HG03097 (cell line): Measurements from ENCODE around the gene PRKAG2.

Experiments used
- ATAC-seq: cut with Tn5 transposase; IDR thresholded peaks from one replicate; pipeline ENCODE4 v1.9.1; 2021; ENCODE audit not compliant: unreplicated experiment, low FRiP score

Gene PRKAG2

DNA sequence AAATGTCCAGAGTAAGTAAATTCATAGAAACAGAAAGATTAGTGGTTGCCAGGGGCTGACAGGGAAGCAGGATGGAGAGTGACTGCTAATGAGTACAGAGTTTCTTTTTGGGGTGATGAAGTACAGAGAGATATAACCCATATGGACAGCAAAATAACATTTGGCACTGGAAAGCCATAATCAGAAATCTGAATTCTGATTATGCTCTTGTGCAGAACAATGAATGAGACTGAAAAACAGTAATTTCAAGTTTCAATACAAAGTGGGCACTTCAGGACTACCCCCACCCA, 361.7 kb downstream of the PRKAG2 start:
- ATAC-seq, result no peak

DNA sequence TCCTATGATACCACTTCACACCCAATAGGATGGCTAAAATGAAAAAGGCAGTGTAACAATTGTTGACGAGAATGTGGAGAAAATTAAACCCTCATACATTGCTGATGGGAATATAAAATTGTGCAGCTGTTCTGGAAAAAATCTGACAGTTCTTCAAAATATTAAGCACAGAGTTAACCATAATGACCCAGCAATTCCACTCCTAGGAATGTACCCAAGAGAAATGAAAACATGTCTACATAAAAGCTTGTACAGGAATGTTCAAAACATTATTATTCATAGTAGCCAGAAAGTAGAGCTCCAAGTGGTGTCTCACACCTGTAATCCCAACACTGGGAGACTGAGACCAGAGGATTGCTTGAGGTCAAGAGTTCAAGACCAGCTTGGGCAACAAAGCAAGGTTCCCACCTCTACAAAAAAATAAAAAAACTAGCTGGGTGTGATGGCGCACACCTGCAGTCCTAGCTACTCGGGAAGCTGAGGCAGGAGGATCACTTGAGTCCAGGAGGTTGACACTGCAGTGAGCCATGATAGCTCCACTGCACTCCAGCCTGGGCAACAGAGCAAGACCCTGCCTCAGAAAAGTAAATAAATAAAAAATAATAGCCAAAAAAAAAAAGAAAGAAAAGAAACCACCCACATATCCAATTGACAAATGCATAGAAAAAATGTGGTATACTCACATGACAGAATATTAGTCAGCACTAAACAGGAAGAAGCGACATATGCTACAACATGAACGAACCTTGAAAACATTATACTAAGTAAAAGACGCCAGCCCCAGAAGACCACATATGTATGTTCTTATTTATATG, 362.2 kb downstream of the PRKAG2 start:
- no peak for ATAC-seq

- no peak for ATAC-seq
Observed at GRCh38 chr7:151513133-151513532, 363.8 kb downstream of the PRKAG2 start.

DNA sequence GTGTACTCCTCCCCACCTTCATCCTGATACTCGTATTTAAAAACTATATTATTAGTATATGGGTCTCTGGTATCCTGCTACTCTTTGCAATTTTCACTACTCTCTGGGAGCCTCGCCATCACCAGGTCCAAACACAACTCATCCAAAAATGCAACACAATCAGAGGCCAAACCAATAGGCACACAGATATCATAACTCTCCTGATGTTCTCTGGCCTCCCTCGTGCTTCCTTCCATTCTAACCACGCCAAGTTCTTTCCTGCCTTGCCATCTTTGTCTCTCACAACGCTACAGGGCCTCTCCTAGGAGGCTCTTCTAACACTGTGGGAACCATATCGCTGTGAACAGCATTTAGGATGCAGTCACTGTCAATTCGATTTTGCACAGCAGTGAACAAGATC, 364.6 kb downstream of the PRKAG2 start:
- no peak for ATAC-seq

GRCh38 chr7:151511946-151512345, 365.0 kb downstream of the PRKAG2 start:
- no peak for ATAC-seq

GRCh38 chr7:151511270-151511669, 365.6 kb downstream of the PRKAG2 start:
- no peak for ATAC-seq

- no peak for ATAC-seq
Observed at GRCh38 chr7:151509670-151510333, 367.1 kb downstream of the PRKAG2 start.

DNA sequence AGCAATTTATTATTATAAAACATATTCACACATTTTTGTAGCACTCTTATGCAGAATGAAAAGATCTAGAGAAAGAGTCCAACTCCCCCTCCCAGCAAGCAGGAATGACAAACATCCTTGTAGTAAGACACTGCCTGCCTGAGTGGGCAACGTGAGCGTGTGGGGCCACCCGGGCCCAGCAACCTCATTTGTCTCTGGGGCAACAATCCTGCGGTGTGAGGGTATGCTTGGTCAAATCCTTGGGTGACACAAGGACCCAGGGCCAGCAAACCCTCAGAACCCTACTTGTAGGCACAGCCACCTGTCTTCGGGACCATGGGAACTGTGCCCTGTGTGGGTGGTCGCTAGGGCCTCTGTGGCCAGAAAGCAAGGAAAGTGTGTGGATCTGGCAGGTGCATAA, 367.9 kb downstream of the PRKAG2 start:
- no peak for ATAC-seq

DNA sequence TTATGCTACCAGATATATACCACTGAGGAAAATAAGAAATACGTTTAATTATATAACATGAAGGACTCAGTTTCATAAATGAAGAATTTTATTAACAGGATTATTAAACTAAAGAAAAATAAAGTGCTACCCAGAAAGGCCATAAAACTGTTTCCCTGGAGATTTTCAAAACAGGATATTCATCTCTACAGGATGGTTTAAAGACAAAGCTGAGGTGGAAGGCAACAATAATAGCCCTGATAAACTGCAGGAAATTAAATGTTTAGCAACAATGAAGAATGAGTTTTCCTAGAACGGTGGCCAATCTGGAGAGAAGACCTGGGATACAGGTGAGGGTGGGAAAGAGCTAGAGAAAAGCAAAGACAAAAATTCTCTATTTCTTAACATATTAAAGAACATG, 369.1 kb downstream of the PRKAG2 start:
- no peak for ATAC-seq

DNA sequence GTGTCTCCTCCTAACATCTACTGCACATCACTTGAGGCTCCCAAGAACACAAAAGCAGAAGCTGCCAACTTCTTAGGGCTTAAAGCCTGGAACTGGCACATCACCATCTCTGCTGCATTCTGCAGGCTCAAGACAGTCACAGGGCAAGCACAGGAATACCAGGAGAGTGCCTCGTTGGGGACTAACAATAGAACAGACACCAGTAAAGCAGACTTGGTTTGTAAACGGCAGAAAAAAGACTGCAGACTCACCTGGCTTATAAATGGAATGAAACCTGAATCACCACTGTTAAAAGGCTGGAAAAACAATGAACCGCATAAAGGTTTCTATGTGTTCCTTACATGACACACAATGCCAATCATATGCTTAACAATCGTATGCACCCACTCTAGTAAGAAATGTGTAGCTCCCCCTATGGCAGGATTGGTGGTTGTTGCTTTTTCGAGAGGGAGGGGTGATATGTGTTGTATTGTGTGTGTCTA, 370.0 kb downstream of the PRKAG2 start:
- no peak for ATAC-seq
